ENCODE data around the gene PLEKHG5.

The PLEKHG5 gene

DNA sequence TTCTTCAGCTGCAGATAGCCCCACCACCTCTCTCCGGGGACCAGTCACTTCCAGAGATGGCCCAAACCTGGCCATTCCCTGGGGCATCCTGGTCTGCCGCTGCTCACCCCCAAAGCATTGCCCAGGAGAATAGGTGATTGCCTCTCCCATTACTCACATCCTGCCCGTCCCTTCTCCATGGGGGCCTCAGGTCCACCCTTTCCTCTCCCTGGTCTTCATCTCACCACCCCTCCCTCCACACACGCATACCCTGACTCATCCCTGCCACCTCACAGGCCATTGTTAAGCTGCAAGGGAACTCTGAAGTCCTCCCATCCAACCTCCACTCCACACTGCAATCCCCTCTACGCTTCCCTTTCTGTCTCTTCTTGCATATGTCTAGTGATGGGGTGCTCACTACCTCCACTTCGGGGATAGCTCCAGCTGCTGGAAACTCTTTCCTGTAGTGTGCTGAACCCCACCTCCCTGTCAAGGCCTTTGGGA is at the start of gene PLEKHG5:
Gene PLEKHG5 (minus strand): TSS at position 188 of the 483 bp plus-strand sequence. CDS start 14,096 bp downstream, outside the sequence.
- peak; percentile 58 for DNase-seq (ENCODE audit: low spot score)

DNA sequence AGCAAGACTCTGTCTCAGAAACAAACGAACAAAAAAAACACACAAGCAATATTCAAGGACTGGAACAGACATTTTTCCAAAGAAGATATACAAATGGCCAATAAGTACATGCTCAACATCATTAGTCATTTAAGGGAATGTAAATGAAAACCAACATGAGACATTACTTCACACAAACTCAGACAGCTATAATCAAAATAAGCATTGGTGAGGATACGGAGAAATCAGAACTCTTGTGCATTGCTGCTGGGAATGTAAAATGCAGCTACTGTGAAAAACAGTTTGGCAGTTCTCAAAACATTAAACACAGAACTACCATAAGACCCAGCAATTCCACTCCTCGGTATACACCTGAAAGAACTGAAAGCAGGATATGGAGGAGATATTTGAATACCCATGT is 47.5 kb upstream of the PLEKHG5 start:
- no peak for DNase-seq (ENCODE audit: low spot score)

DNA sequence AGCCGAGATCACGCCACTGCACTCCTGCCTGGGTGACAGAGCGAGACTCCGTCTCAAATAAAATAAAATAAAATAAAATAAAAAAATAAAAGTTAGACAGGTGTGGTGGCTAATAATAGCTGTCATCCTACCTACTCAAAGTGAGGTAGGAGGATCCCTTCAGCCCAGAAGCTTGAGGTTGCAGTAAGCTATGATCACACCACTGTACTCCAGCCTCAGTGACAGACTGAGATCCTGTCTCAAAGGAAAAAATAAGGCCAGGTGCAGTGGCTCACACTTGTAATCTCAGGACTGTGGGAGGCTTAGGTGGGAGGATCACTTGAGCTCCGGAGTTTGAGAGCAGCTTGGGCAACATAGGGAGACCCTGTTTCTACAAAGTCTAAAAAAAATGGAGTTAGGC is 44.8 kb upstream of the PLEKHG5 start:
- DNase-seq (ENCODE audit: low spot score) = no peak

GRCh38 chr1:6535214-6535613 is 43.7 kb upstream of the PLEKHG5 start:
- DNase-seq (ENCODE audit: low spot score) = no peak

DNA sequence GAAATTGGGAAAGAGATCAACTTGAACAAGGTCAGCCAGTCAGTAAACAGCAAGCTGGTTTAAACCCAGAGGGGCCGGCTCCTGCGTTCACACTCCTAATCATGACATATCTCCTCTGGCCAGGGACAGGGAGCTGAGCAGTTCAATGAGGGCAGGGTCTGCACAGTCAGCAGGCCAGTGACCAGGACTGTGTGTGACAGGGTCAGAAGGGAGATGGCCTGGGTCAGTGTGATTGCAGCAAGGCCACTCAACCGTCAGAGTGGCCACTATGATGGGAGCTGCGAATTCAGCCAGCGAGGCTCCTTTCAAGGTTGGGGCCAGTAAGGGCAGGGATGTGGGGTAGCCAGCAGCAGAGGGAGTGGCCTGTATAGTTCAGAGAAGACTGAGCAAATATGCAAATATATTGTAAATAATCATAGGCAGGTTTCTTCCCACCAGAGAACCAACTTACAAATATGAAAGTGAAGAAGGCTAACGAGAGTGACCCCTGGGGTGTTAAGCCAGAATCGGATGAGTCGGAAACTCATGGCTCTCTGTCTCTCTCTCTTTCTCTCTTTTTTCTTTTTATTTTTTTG is 42.9 kb upstream of the PLEKHG5 start:
- DNase-seq (ENCODE audit: low spot score) = no peak

- DNase-seq (ENCODE audit: low spot score) = no peak
Measured at GRCh38 chr1:6531996-6532395, 40.5 kb upstream of the PLEKHG5 start.

GRCh38 chr1:6530504-6531160 is 39.2 kb upstream of the PLEKHG5 start:
- DNase-seq (ENCODE audit: low spot score) = peak; percentile 3

DNA sequence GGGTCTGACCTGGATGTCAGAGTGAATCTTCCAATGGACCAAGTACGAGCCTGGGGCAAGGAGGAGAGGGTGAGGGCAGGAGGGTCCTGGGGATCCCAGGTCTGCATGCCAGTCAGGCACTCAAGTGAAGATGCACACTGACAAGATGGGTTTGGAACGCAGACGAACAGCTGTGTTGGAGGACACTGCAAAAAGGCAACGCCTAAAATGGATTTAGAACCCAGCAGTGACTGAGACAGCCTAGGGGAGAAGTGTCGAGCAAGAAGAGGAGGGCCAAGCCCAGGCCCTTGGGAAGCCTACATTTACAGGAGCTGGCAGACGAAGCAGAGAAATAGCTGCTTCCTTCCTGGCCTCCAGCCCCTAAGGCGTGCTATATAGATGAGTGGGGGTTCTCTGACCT is 37.0 kb upstream of the PLEKHG5 start:
- DNase-seq (ENCODE audit: low spot score) = no peak

DNA sequence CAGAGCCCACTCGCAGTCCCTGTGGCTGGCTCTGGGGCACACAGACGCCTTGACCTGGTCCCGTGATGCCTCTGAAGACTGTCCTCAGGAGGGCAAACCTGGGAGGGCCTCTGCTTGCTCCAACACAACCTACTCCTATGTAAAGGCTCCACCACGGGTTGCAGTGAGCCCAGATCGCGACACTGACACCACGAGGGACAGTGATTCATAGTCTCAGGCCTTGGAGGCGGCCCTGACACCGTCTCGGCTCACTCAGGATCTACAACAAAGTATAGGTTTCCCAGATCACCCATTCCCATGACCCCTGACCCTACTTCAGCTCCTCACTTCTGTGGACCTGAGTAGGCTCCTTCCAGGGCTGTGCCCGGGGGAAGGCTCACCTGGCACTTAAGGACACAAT is 34.8 kb upstream of the PLEKHG5 start:
- peak; percentile 3 for DNase-seq (ENCODE audit: low spot score)

- peak; percentile 77 for DNase-seq (ENCODE audit: low spot score)
Measured at GRCh38 chr1:6523566-6523965, 32.1 kb upstream of the PLEKHG5 start.

DNA sequence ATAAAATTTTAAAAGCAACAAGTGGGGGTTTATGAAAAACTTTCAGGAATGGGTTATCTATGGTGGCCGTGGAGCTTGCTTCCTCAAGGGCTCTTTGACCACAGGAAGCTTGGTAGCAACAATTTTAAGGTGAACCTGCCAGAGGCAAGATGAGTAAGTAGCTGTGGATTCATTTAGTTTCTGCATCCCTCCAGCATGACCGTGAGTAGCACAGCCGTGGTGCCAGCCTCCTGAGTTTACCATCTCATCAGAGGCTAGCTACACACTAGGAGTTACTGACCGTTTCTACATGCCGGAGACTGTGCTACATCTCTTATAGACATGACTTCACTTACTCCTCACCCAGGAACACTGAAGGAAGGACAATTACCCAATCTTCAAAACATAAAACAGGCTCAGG is 30.1 kb upstream of the PLEKHG5 start:
- no peak for DNase-seq (ENCODE audit: low spot score)

GRCh38 chr1:6519935-6520671 is 28.6 kb upstream of the PLEKHG5 start:
- DNase-seq (ENCODE audit: low spot score) = peak; percentile 92

- DNase-seq (ENCODE audit: low spot score) = no peak
Measured at GRCh38 chr1:6519491-6519934, 28.0 kb upstream of the PLEKHG5 start.

DNA sequence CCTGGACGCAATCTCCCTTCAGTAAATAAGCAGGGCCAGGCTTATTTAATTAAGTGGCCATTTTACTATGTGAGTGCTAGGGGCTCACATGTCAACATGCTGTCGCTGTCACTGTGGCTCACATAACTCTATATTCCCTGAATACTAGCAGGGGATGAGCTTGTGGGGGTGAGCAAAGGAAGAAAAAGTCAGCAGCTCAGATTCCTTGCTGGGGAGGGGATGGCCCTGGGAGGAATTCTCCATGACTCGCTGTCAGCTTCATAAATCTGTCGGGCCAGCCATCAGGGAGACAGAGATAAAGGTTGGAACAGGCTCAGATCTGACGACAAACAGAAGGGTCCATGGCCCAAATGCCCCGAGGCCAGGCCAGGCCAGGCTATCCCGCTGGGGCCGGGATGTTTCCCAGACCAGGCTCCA is 26.0 kb upstream of the PLEKHG5 start:
- DNase-seq (ENCODE audit: low spot score) = no peak

GRCh38 chr1:6515771-6516170 is 24.3 kb upstream of the PLEKHG5 start:
- DNase-seq (ENCODE audit: low spot score) = peak; percentile 38

GRCh38 chr1:6513320-6513801 is 21.9 kb upstream of the PLEKHG5 start:
- no peak for DNase-seq (ENCODE audit: low spot score)

GRCh38 chr1:6512908-6513280 is 21.4 kb upstream of the PLEKHG5 start:
- no peak for DNase-seq (ENCODE audit: low spot score)

DNA sequence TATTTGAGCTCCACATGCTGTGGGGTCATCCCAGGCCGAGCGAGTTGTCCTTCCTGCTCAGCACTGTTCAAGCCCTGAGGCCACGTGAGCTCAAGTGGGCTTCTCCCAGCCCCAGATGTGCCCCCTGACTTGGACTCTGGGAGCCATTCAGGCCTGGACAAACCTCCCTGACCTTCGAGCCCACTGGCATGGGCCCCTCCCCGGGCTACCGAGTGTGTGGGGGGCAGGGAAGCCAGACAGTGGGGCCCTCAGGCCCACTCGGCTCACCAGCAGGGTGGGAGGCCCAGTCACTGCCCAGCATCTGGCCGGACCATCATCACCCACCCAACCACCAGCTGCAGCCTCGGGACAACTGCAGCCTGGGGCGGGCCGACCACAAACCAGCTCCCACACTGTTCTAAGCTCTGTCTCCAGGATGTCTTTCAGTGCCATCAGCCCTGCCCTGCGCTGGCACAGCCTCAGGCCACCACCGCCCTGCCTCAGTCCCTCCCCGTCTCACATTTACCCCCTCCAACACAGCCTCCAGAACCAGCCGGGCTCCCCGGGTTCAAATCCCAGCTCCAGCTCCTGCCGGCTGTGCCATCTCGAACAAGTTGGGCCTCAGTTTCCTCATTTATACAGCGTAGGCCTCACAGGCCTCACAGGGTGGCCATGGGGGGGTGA is 20.9 kb upstream of the PLEKHG5 start:
- no peak for DNase-seq (ENCODE audit: low spot score)

DNA sequence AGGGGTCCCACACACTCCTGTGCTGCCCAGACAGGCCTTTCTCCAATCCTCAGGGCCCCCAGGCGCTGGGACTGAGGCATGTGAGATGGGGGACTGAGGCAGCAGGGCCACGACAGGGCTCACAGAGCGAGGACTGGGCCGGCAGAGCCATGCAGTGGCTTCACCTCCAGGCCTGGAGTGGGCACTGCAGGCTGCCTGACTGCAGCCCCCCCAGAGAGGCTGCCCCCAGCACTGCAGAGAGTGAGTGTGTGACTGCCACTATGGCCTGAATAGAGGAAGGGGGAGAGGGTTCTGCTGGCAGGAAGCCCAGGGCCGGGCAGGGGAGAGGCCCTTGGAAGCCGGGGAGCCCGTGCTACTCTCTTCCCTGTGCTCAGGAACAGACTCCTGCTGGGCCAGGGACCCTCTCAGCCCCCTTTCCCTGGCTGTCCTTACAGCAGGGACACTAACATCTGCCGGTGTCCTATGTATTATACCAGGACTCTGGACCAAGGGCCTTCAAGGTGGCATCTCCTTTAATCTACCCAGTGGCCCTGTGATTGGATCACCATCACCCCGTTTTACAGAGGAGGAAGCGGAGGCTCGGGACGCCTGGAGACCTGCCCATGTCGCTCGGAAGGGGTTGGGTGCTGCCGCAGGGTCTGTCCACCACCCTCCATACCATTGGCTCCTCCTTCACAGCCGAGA is 20.2 kb upstream of the PLEKHG5 start:
- DNase-seq (ENCODE audit: low spot score) = no peak

- DNase-seq (ENCODE audit: low spot score) = no peak
Measured at GRCh38 chr1:6511056-6511455, 19.6 kb upstream of the PLEKHG5 start.

GRCh38 chr1:6510493-6510892 is 19.0 kb upstream of the PLEKHG5 start:
- DNase-seq (ENCODE audit: low spot score) = no peak

- no peak for DNase-seq (ENCODE audit: low spot score)
Measured at GRCh38 chr1:6509919-6510291, 18.4 kb upstream of the PLEKHG5 start.
